HG03139 (cell line): ENCODE data around the gene PRPS1L1.
A peak's percentile ranks its signal among the peaks of the same experiment; 100 is the strongest.

ENCODE experiments used
- ATAC-seq: cut with Tn5 transposase; IDR thresholded peaks from one replicate; pipeline ENCODE4 v1.9.1; 2021; ENCODE audit not compliant: unreplicated experiment

PRPS1L1 gene

GRCh38 chr7:18027628-18028027 lies at the start of gene PRPS1L1:
PRPS1L1 (minus strand) TSS chr7:18027846.
- ATAC-seq, result no peak

- no peak for ATAC-seq
Observed at GRCh38 chr7:18076461-18076860, 48.8 kb upstream of the PRPS1L1 start.

GRCh38 chr7:18068745-18069144 lies 41.1 kb upstream of the PRPS1L1 start:
- ATAC-seq, result no peak

- peak; percentile 65 for ATAC-seq
Observed at GRCh38 chr7:18064242-18064838, 36.7 kb upstream of the PRPS1L1 start.

GRCh38 chr7:18063149-18063901 lies 35.7 kb upstream of the PRPS1L1 start:
- no peak for ATAC-seq

GRCh38 chr7:18059171-18059570 lies 31.5 kb upstream of the PRPS1L1 start:
- ATAC-seq, result no peak

GRCh38 chr7:18053941-18054340 lies 26.3 kb upstream of the PRPS1L1 start:
- ATAC-seq, result no peak

GRCh38 chr7:18053177-18053928 lies 25.7 kb upstream of the PRPS1L1 start:
- no peak for ATAC-seq

- no peak for ATAC-seq
Observed at GRCh38 chr7:18049262-18049661, 21.6 kb upstream of the PRPS1L1 start.

GRCh38 chr7:18046601-18047000 lies 19.0 kb upstream of the PRPS1L1 start:
- ATAC-seq, result no peak

GRCh38 chr7:18045171-18045570 lies 17.5 kb upstream of the PRPS1L1 start:
- no peak for ATAC-seq

GRCh38 chr7:18041191-18041590 lies 13.5 kb upstream of the PRPS1L1 start:
- no peak for ATAC-seq

- no peak for ATAC-seq
Observed at GRCh38 chr7:18040196-18040595, 12.6 kb upstream of the PRPS1L1 start.

GRCh38 chr7:18038382-18038781 lies 10.7 kb upstream of the PRPS1L1 start:
- ATAC-seq, result no peak

GRCh38 chr7:18037609-18038008 lies 10.0 kb upstream of the PRPS1L1 start:
- no peak for ATAC-seq

- ATAC-seq, result no peak
Observed at GRCh38 chr7:18036783-18037182, 9.1 kb upstream of the PRPS1L1 start.

GRCh38 chr7:18030758-18031157 lies 3.1 kb upstream of the PRPS1L1 start:
- ATAC-seq, result no peak

- no peak for ATAC-seq
Observed at GRCh38 chr7:18020138-18020715, 7.4 kb downstream of the PRPS1L1 start.

GRCh38 chr7:18019555-18019954 lies 8.1 kb downstream of the PRPS1L1 start:
- no peak for ATAC-seq

GRCh38 chr7:18018296-18019215 lies 9.1 kb downstream of the PRPS1L1 start:
- ATAC-seq, result no peak
